H1 (cell line): Measurements from ENCODE around the gene CTIF. TPM values are rescaled to one million over a fixed set of nuclear protein-coding genes. Genes with fewer than 3 reads are reported as not detected.

Experiments
- CTCF ChIA-PET: fragments of 300-600 bp; sonication (Branson Sonifier 250); formaldehyde crosslinking; loops from one replicate; lab custom pipeline; 2021; ENCODE audit not compliant: partially characterized antibody; lab: Charles Lee
- POLR2A ChIA-PET: fragments of 300-600 bp; sonication (Branson Sonifier 250); formaldehyde crosslinking; loops from one replicate; lab custom pipeline; 2021; ENCODE audit warnings: inconsistent platforms; ENCODE audit not compliant: partially characterized antibody; lab: Charles Lee
- DNase-seq, 2 experiments: peaks; one replicate each; pipeline versions ENCODE4 v3.0.0 to v3.0.0-alpha.2; 2010 to 2022; ENCODE audit warnings: low spot score in 2 of 2, low read depth in 1 of 2, mixed read lengths in 1 of 2
- FAIRE-seq: peaks from 2 replicates; lab custom pipeline; 2011; peaks lifted over from hg19 to GRCh38; lab: Jason Lieb, UNC
- H2AFZ ChIP-seq: 2 replicates; pipeline ENCODE4 v1.8.1; 2012; ENCODE audit warnings: low read length, inconsistent platforms
- H2AK5ac ChIP-seq: 2 replicates; pipeline ENCODE4 v1.6.1; 2013; ENCODE audit warnings: low read depth, low read length
- H2BK120ac ChIP-seq: replicated peaks from 2 replicates; pipeline ENCODE3; 2013; ENCODE audit warnings: low read depth, low read length, inconsistent platforms
- H2BK12ac ChIP-seq: 2 replicates; pipeline ENCODE4 v1.6.1; 2013; ENCODE audit warnings: low read depth, low read length
- H2BK15ac ChIP-seq: 2 replicates; pipeline ENCODE4 v1.6.1; 2013; ENCODE audit warnings: low read length
- H2BK20ac ChIP-seq: 2 replicates; pipeline ENCODE4 v1.6.1; 2013; ENCODE audit warnings: low read length
- H2BK5ac ChIP-seq: 2 replicates; pipeline ENCODE4 v1.6.1; 2013; ENCODE audit warnings: low read depth, low read length
- H3K14ac ChIP-seq: 2 replicates; pipeline ENCODE4 v1.6.1; 2013; ENCODE audit warnings: inconsistent platforms; ENCODE audit not compliant: insufficient read length
- H3K18ac ChIP-seq: 2 replicates; pipeline ENCODE4 v1.6.1; 2013; ENCODE audit warnings: low read length; ENCODE audit errors: extremely low read depth
- H3K23ac ChIP-seq: 2 replicates; pipeline ENCODE4 v1.6.1; 2013; ENCODE audit warnings: inconsistent platforms; ENCODE audit not compliant: insufficient read length
- H3K23me2 ChIP-seq: 2 replicates; pipeline ENCODE4 v1.6.1; 2013; ENCODE audit warnings: low read depth, low read length
- H3K27ac ChIP-seq: 2 replicates; pipeline ENCODE4 v1.6.1; 2011; ENCODE audit warnings: low read depth, low read length, inconsistent platforms
- H3K27me3 ChIP-seq, 4 experiments: replicated peaks in 1 of 4; 1 replicate in 1 of 4; 2 replicates in 3 of 4; pipeline versions ENCODE4 v1.6.1 to v1.8.1; 2011 to 2013; ENCODE audit warnings: low read length in 3 of 4, mild to moderate bottlenecking in 3 of 4, inconsistent platforms in 2 of 4, mixed read lengths in 2 of 4, moderate library complexity in 1 of 4; ENCODE audit not compliant: control insufficient read depth in 3 of 4, insufficient read depth in 3 of 4; ENCODE audit errors: extremely low read depth in 1 of 4
- H3K36me3 ChIP-seq, 4 experiments: 2 replicates each; pipeline versions ENCODE4 v1.6.1 to v1.8.1; 2011 to 2013; ENCODE audit warnings: mild to moderate bottlenecking in 4 of 4, low read length in 3 of 4, moderate library complexity in 2 of 4, control low read depth in 1 of 4, inconsistent platforms in 1 of 4; ENCODE audit not compliant: insufficient read depth in 4 of 4, control insufficient read depth in 2 of 4
- H3K4ac ChIP-seq: replicated peaks from 2 replicates; pipeline ENCODE3; 2013; ENCODE audit warnings: low read length, low read depth, mixed read lengths, inconsistent platforms; ENCODE audit not compliant: insufficient read length
- H3K4me1 ChIP-seq, 4 experiments: replicated peaks in 1 of 4; 1 replicate in 1 of 4; 2 replicates in 3 of 4; pipeline versions ENCODE4 v1.6.1 to v1.8.1; 2011 to 2013; ENCODE audit warnings: low read length in 3 of 4, inconsistent platforms in 2 of 4, mixed read lengths in 1 of 4; ENCODE audit not compliant: insufficient read depth in 4 of 4, control insufficient read depth in 3 of 4
- H3K4me2 ChIP-seq, 2 experiments: 2 replicates each; pipeline versions ENCODE4 v1.6.1 to v1.8.1; 2011 to 2013; ENCODE audit warnings: low read depth in 2 of 2, low read length in 2 of 2, control low read depth in 1 of 2, inconsistent platforms in 1 of 2, mild to moderate bottlenecking in 1 of 2; ENCODE audit not compliant: insufficient read depth in 1 of 2
- H3K4me3 ChIP-seq, 4 experiments: fragments of 200-600, 300-600 bp in 1 of 4; sonication (generic), shearing (Covaris generic), sonication (Bioruptor Twin) in 1 of 4; 2 replicates each; pipeline versions ENCODE4 v1.5.1 to v1.8.1; 2011 to 2016; ENCODE audit warnings: low read length in 4 of 4, low read depth in 3 of 4, control low read depth in 2 of 4, inconsistent platforms in 2 of 4, mild to moderate bottlenecking in 2 of 4, mixed read lengths in 1 of 4, moderate library complexity in 1 of 4; ENCODE audit not compliant: insufficient read depth in 2 of 4; ENCODE audit errors: extremely low read depth in 1 of 4
- H3K56ac ChIP-seq: replicated peaks from 2 replicates; pipeline ENCODE3; 2013; ENCODE audit warnings: low read depth, mild to moderate bottlenecking, mixed read lengths, low read length, inconsistent platforms; ENCODE audit not compliant: insufficient read length
- H3K79me1 ChIP-seq: 2 replicates; pipeline ENCODE4 v1.6.1; 2013; ENCODE audit warnings: low read depth, low read length, control low read depth
- H3K79me2 ChIP-seq, 2 experiments: 2 replicates each; pipeline versions ENCODE4 v1.6.1 to v1.8.1; 2012 to 2013; ENCODE audit warnings: low read length in 2 of 2, mild to moderate bottlenecking in 2 of 2, inconsistent platforms in 1 of 2; ENCODE audit not compliant: insufficient read depth in 2 of 2, control insufficient read depth in 1 of 2
- H3K9ac ChIP-seq, 4 experiments: replicated peaks in 1 of 4; 1 replicate in 1 of 4; 2 replicates in 3 of 4; pipeline versions ENCODE4 v1.6.1 to v1.8.1; 2011 to 2013; ENCODE audit warnings: low read depth in 3 of 4, low read length in 3 of 4, control low read depth in 2 of 4, mild to moderate bottlenecking in 2 of 4, moderate library complexity in 2 of 4, inconsistent platforms in 1 of 4; ENCODE audit errors: extremely low read depth in 1 of 4
- H3K9me3 ChIP-seq, 2 experiments: 2 replicates each; pipeline versions ENCODE4 v1.6.1 to v1.8.1; 2012 to 2013; ENCODE audit warnings: mild to moderate bottlenecking in 2 of 2, moderate library complexity in 2 of 2, control low read depth in 1 of 2, inconsistent platforms in 1 of 2, low read depth in 1 of 2, low read length in 1 of 2, mixed read lengths in 1 of 2; ENCODE audit not compliant: insufficient read depth in 2 of 2
- H4K20me1 ChIP-seq, 2 experiments: replicated peaks in 1 of 2; 2 replicates each; pipeline versions ENCODE3 to v1.8.1; 2011 to 2013; ENCODE audit warnings: inconsistent platforms in 2 of 2, low read length in 2 of 2, mild to moderate bottlenecking in 1 of 2; ENCODE audit not compliant: insufficient read depth in 2 of 2, control insufficient read depth in 1 of 2
- H4K5ac ChIP-seq: 2 replicates; pipeline ENCODE4 v1.6.1; 2013; ENCODE audit warnings: low read length, low read depth, mixed read lengths, inconsistent platforms; ENCODE audit not compliant: insufficient read length
- H4K8ac ChIP-seq: 2 replicates; pipeline ENCODE4 v1.8.0; 2013; ENCODE audit warnings: mild to moderate bottlenecking, moderate library complexity, low read length, inconsistent platforms; ENCODE audit not compliant: insufficient read depth; ENCODE audit errors: extremely low read depth
- H4K91ac ChIP-seq: replicated peaks from 2 replicates; pipeline ENCODE3; 2013; ENCODE audit warnings: low read length, mixed read lengths, inconsistent platforms; ENCODE audit not compliant: insufficient read length
- CEBPB ChIP-seq: IDR thresholded peaks from 2 replicates; pipeline ENCODE4 v1.6.1; 2012; ENCODE audit warnings: low read depth, low read length
- EGR1 ChIP-seq: IDR thresholded peaks from 2 replicates; pipeline ENCODE4 v1.6.1; 2011; ENCODE audit warnings: low read depth, low read length, borderline replicate concordance
- RFX5 ChIP-seq: IDR thresholded peaks from 2 replicates; pipeline ENCODE4 v1.6.1; 2011; ENCODE audit warnings: low read depth, low read length, improper control_type of control experiment, borderline replicate concordance
- SIX5 ChIP-seq: IDR thresholded peaks from 2 replicates; pipeline ENCODE4 v1.6.1; 2011; ENCODE audit warnings: mild to moderate bottlenecking, low read depth, low read length
- WGBS, 2 experiments: shearing (Covaris generic) in 1 of 2; methylation state at CpG; one replicate each; pipeline versions ENCODE4 v1.1.6 to v1.1.7; 2013 to 2015; ENCODE audit warnings: low lambda C conversion rate in 2 of 2, mixed read lengths in 2 of 2, inconsistent platforms in 1 of 2, low coverage in 1 of 2, missing lambda C conversion rate in 1 of 2; ENCODE audit not compliant: insufficient replicate concordance in 2 of 2, insufficient coverage in 1 of 2, insufficient read length in 1 of 2; ENCODE audit errors: extremely low coverage in 1 of 2, missing lambda C conversion rate in 1 of 2; 5-methylcytosine and 5-hydroxymethylcytosine counted together
- polyA plus RNA-seq, 7 experiments: library from polyadenylated mRNA; depleted of rRNA in 3 of 7; stranded (reverse) in 5 of 7; unstranded in 2 of 7; fragments of >200 nt in 5 of 7; fragments of 200-250 nt in 2 of 7; gene quantifications; 1 replicate in 5 of 7; 2 replicates in 1 of 7; 4 replicates in 1 of 7; pipeline versions ENCODE4 v1.2.1 to v1.2.3, GENCODE V29; 2011 to 2013; ENCODE audit warnings: missing spikeins in 2 of 7, mixed read lengths in 2 of 7
- total RNA-seq: library from RNA; stranded (reverse); fragmentation: NEBNext Ultra II Directional; extraction: Animal tissue kit (Norgen Biotek cat#: 25700); gene quantifications from 2 replicates; pipeline ENCODE4 v1.2.1, GENCODE V29; 2021

CTIF gene
- total and polyA plus RNA-seq, 2 of the 8 experiments (the other 6 are each of a cell fraction or from before 2014, with no cell fraction given), result 9.0 to 17.8 TPM

DNA sequence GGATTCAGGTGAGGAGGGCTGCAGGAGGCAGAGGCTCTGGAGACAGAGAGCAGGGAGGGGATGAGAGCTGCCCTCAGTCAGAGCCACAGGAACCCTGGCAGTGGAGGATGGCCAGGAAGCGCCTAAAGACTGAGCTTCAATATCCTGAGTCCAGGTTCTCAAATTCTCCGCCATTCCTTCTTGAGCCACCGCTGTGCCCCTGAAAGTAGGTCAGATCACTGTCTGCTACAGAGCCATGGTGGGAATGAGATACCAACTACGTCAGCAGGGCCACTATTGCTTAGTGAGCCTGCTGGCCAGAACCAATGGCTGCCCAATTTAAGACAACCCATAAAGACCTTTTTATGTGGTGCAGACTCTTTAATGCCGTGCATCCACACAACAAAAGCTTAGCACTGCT lies 155.5 kb downstream of the CTIF start:
- Histone ChIP-seq H3K4me3 (no peak overlapping the region), H3K79me1 (no peaks in the 10 kb centered on the region), H3K4me2 (no peak overlapping the region), H2AK5ac (no peak overlapping the region), H3K9me3 (no peaks in the 10 kb centered on the region), H3K79me2 (no peaks in the 10 kb centered on the region), H3K27me3 (no peaks in the 10 kb centered on the region), H3K14ac (no peak overlapping the region), H2BK12ac (no peak overlapping the region), H3K23ac (no peak overlapping the region), H2AFZ (no peak overlapping the region), H2BK15ac (no peak overlapping the region), H3K9ac (no peak overlapping the region), H3K56ac (no peak overlapping the region), H4K91ac (no peak overlapping the region), H3K4ac (no peak overlapping the region), H2BK5ac (no peak overlapping the region), H2BK20ac (0 out of 2 replicates have a peak overlapping the region, but pooled peaks have one; percentile 40), H4K8ac (no peak overlapping the region), H3K4me1 (no peaks in the 10 kb centered on the region), H2BK120ac (no peak overlapping the region), H3K23me2 (no peaks in the 10 kb centered on the region), H3K27ac (no peak overlapping the region), H4K5ac (no peak overlapping the region), H3K18ac (no peak overlapping the region), H4K20me1 (no peaks in the 10 kb centered on the region), H3K36me3 (no peaks in the 10 kb centered on the region)
- WGBS, 2 experiments, result 97% methylated on average over 5 of the region's 5 CpGs; no CpG with 5 or more reads in 1 of the 2 experiments
- CTCF ChIA-PET, result interaction anchor here (0.9 to 1.5 kb wide), 3 partner anchors 17 to 43 kb away, joined by 3 to 4 read pairs (median 4); no protein-coding TSS in a partner anchor
- POLR2A ChIA-PET, result interaction anchor here (0.6 kb wide), 1 partner anchor 186 kb away, joined by 3 read pairs; no protein-coding TSS in a partner anchor
- DNase-seq (no peak), FAIRE-seq (no peak)
- TF ChIP-seq SIX5 (no peak), EGR1 (no peak), CEBPB (no peak), RFX5 (no peak)
